Suprapubic skin (tissue), 4 donors: ENCODE results near the gene HMGCLL1. TPM values are rescaled to one million over a fixed set of nuclear protein-coding genes. Genes with fewer than 3 reads are reported as not detected.

ENCODE experiments used
- DNase-seq, 2 donors: peaks; one replicate each; pipeline ENCODE4 v3.0.0-alpha.2; 2019; ENCODE audit warnings: low spot score in 2 of 2
- H3K27ac ChIP-seq: fragments of 200-600 bp; sonication (generic); one replicate; pipeline ENCODE4 v1.5.1; 2019
- H3K27me3 ChIP-seq: fragments of 200-600 bp; sonication (generic); one replicate; pipeline ENCODE4 v1.5.1; 2019
- H3K36me3 ChIP-seq: fragments of 200-600 bp; sonication (generic); one replicate; pipeline ENCODE4 v1.5.1; 2019
- H3K4me1 ChIP-seq: fragments of 200-600 bp; sonication (generic); one replicate; pipeline ENCODE4 v1.5.1; 2019
- H3K4me3 ChIP-seq: fragments of 200-600 bp; sonication (generic); one replicate; pipeline ENCODE4 v1.5.1; 2019; ENCODE audit warnings: mild to moderate bottlenecking
- H3K9me3 ChIP-seq: fragments of 200-600 bp; sonication (generic); one replicate; pipeline ENCODE4 v1.5.1; 2019
- CTCF ChIP-seq, 2 donors: fragments of 200-600 bp in 1 of 2; fragments of 450-650 bp in 1 of 2; sonication (generic) in 1 of 2; IDR thresholded peaks; one replicate each; pipeline ENCODE4 v1.5.1; 2016 to 2019; ENCODE audit warnings: antibody characterized with exemption in 2 of 2, mild to moderate bottlenecking in 1 of 2, moderate library complexity in 1 of 2
- EP300 ChIP-seq: sonication (generic); formaldehyde crosslinking; IDR thresholded peaks from one replicate; pipeline ENCODE4 v1.6.1; 2017; ENCODE audit warnings: antibody characterized with exemption
- POLR2A ChIP-seq, 2 donors: fragments of 450-650 bp; IDR thresholded peaks; one replicate each; pipeline ENCODE4 v1.6.1; 2017; ENCODE audit warnings: antibody characterized with exemption in 2 of 2, mild to moderate bottlenecking in 2 of 2, moderate library complexity in 2 of 2
- POLR2AphosphoS5 ChIP-seq, 3 donors: sonication (generic); formaldehyde crosslinking; IDR thresholded peaks; one replicate each; pipeline ENCODE4 v1.6.1; 2017; ENCODE audit warnings: antibody characterized with exemption in 3 of 3
- WGBS: methylation state at CpG from one replicate; pipeline ENCODE4 v1.1.5; 2018; 5-methylcytosine and 5-hydroxymethylcytosine counted together
- total RNA-seq, 4 donors: library from RNA; depleted of rRNA; stranded (reverse); fragments of >200 nt; gene quantifications; one replicate each; pipeline ENCODE4 v1.1.0, GENCODE V29; 2016

Gene HMGCLL1
- total RNA-seq, 4 donors from 2014 or later, result 0.23 to 0.62 TPM; not detected in 2

DNA sequence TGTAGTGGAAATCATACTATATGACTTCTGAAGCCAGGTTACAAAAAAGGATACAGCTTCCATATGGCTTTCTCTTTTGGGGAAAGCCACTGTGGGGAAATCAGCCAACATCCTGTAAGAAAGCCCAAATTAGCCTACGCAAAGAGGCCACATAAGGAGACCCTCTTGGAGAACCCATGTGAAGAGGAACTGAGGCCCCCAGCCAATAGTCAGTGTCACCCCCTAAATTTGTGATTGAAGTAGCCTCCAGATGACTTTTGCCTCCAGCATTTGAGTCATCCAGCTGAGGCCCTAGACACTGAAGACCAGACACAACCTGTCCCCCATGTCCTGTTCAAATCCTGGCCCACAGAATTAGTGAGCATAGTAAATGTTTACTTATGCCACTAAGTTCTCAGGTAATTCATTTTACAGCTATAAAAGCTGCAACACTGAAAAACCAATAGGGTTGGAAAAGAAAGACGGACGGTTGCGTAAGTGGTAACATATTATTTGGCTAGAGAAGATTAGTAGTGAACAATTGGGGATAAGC lies 60.4 kb downstream of the HMGCLL1 start:
- H3K4me3 ChIP-seq, result no peak overlapping the region
- no peaks in the 10 kb centered on the region for H3K4me1 ChIP-seq
- TF ChIP-seq CTCF (IDR thresholded peaks at IDR 0.05) (no peak), POLR2A (IDR thresholded peaks at IDR 0.05) (no peak), EP300 (no peak), POLR2AphosphoS5 (IDR thresholded peaks at IDR 0.05) (no peak)
- H3K27ac ChIP-seq, result no peak overlapping the region
- no peaks in the 10 kb centered on the region for H3K9me3 ChIP-seq
- H3K36me3 ChIP-seq, result no peaks in the 10 kb centered on the region
- WGBS, result 97% methylated on average over 4 of the region's 4 CpGs
- no peaks in the 10 kb centered on the region for H3K27me3 ChIP-seq
- no peak for DNase-seq

DNA sequence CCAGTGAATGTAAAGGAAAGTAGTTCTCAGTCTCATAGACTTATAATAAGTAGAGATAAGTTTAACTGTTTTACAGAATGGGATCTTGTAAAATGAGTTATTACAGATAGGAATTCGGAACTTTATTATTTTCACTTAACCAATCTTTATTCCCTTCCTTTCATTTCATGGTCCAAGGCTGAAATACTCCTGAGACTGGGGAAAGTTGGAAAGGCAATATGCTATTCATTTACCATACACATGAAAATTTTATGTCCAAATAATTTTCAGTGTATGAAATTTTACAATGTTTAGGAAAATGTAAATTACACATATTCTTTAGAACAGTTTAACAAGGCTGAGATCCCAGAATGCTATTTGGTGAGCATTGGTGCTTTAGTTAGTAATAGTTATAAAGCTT lies 62.3 kb downstream of the HMGCLL1 start:
- Histone ChIP-seq H3K4me1 (no peaks in the 10 kb centered on the region), H3K27me3 (no peaks in the 10 kb centered on the region), H3K27ac (no peak overlapping the region), H3K36me3 (no peaks in the 10 kb centered on the region), H3K9me3 (no peaks in the 10 kb centered on the region), H3K4me3 (no peak overlapping the region)
- no peak for DNase-seq
- WGBS, result 81% methylated on average over 1 of the region's 1 CpG
- TF ChIP-seq POLR2A (IDR thresholded peaks at IDR 0.05) (no peak), CTCF (IDR thresholded peaks at IDR 0.05) (no peak), POLR2AphosphoS5 (IDR thresholded peaks at IDR 0.05) (no peak)

GRCh38 chr6:55512904-55513303 lies 66.1 kb downstream of the HMGCLL1 start:
- Histone ChIP-seq H3K27ac (no peak overlapping the region), H3K27me3 (no peaks in the 10 kb centered on the region), H3K4me3 (no peak overlapping the region), H3K4me1 (no peaks in the 10 kb centered on the region), H3K36me3 (no peaks in the 10 kb centered on the region), H3K9me3 (no peaks in the 10 kb centered on the region)
- 85% methylated on average over 1 of the region's 1 CpG for WGBS
- DNase-seq, result no peak
- no peak for TF ChIP-seq POLR2A (IDR thresholded peaks at IDR 0.05)
- no peak for TF ChIP-seq EP300
- TF ChIP-seq POLR2AphosphoS5 (IDR thresholded peaks at IDR 0.05), result no peak
- TF ChIP-seq CTCF (IDR thresholded peaks at IDR 0.05), result no peak

DNA sequence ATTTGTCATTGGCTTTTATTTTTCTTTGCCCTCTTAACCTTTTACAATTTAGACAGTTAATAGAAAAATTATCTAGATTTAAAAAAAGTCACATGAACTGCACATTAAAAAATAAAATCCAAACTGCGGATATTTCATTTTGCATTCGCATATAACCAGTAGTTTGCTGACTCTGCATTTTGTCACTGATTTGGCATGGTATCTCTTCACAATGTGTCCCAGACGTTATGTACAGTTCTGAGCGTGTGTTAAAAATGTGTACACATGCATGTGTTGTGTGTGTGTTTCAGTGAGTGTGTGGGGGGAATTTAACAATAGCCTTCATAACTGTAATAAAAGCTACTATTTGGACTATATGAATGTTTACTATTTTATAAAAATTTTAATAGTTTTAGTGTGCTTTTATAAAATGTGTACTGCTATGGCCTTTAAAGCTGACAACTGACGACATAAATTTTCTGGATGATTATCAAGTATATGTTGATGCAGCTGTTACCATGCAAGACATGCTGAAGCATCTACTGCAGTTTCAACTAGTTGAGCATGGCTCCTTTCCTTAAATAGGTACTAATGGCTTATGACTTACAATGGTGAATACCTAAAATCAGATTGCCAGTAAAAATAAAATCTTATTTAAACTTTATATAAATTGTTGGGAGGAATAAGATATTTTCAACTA lies 67.7 kb downstream of the HMGCLL1 start:
- no peak overlapping the region for H3K27ac ChIP-seq
- no peaks in the 10 kb centered on the region for H3K36me3 ChIP-seq
- H3K9me3 ChIP-seq, result no peaks in the 10 kb centered on the region
- H3K27me3 ChIP-seq, result no peaks in the 10 kb centered on the region
- no peaks in the 10 kb centered on the region for H3K4me1 ChIP-seq
- no peak for DNase-seq
- H3K4me3 ChIP-seq, result no peak overlapping the region
- TF ChIP-seq POLR2AphosphoS5 (IDR thresholded peaks at IDR 0.05) (no peak), POLR2A (IDR thresholded peaks at IDR 0.05) (no peak), EP300 (no peak), CTCF (IDR thresholded peaks at IDR 0.05) (no peak)
- WGBS, result 63% methylated on average over 5 of the region's 5 CpGs

- Histone ChIP-seq H3K9me3 (no peaks in the 10 kb centered on the region), H3K27ac (no peak overlapping the region), H3K27me3 (no peaks in the 10 kb centered on the region), H3K4me3 (no peak overlapping the region), H3K4me1 (no peaks in the 10 kb centered on the region), H3K36me3 (no peaks in the 10 kb centered on the region)
- no peak for TF ChIP-seq EP300
- TF ChIP-seq POLR2AphosphoS5 (IDR thresholded peaks at IDR 0.05), result no peak
- no peak for TF ChIP-seq POLR2A (IDR thresholded peaks at IDR 0.05)
- TF ChIP-seq CTCF (IDR thresholded peaks at IDR 0.05), result no peak
- DNase-seq, result no peak
Observed at GRCh38 chr6:55499591-55499990, 79.4 kb downstream of the HMGCLL1 start.
